HG03060 (cell line): Measurements from ENCODE around the gene SLC16A8.

Experiments used
- ATAC-seq: cut with Tn5 transposase; IDR thresholded peaks from one replicate; pipeline ENCODE4 v1.9.1; 2021; ENCODE audit warnings: low read depth, moderate number of reproducible peaks; ENCODE audit not compliant: unreplicated experiment

SLC16A8 gene

GRCh38 chr22:38114484-38115398 is 30.8 kb upstream of the SLC16A8 start:
- no peak for ATAC-seq

GRCh38 chr22:38112381-38112780 is 28.4 kb upstream of the SLC16A8 start:
- no peak for ATAC-seq

GRCh38 chr22:38111925-38112355 is 28.0 kb upstream of the SLC16A8 start:
- no peak for ATAC-seq

GRCh38 chr22:38110863-38111852 is 27.2 kb upstream of the SLC16A8 start:
- no peak for ATAC-seq

GRCh38 chr22:38110008-38110862 is 26.3 kb upstream of the SLC16A8 start, which contains the start of gene BAIAP2L2:
Gene BAIAP2L2 (minus strand): TSS chr22:38110684. CDS start chr22:38110525, 159 bp downstream.
- no peak for ATAC-seq

- ATAC-seq: no peak
Observed at GRCh38 chr22:38109371-38110001, 25.5 kb upstream of the SLC16A8 start.

- no peak for ATAC-seq
Observed at GRCh38 chr22:38108561-38109319, 24.8 kb upstream of the SLC16A8 start.

GRCh38 chr22:38107692-38108515 is 23.9 kb upstream of the SLC16A8 start:
- no peak for ATAC-seq

GRCh38 chr22:38106814-38107578 is 23.0 kb upstream of the SLC16A8 start:
- no peak for ATAC-seq

- ATAC-seq: no peak
Observed at GRCh38 chr22:38104084-38104483, 20.1 kb upstream of the SLC16A8 start.

GRCh38 chr22:38103641-38104040 is 19.7 kb upstream of the SLC16A8 start:
- no peak for ATAC-seq

- no peak for ATAC-seq
Observed at GRCh38 chr22:38098410-38099249, 14.6 kb upstream of the SLC16A8 start.

- no peak for ATAC-seq
Observed at GRCh38 chr22:38097557-38098409, 13.8 kb upstream of the SLC16A8 start.

- no peak for ATAC-seq
Observed at GRCh38 chr22:38097058-38097457, 13.1 kb upstream of the SLC16A8 start.

- no peak for ATAC-seq
Observed at GRCh38 chr22:38089474-38089851, 5.5 kb upstream of the SLC16A8 start.
